Ascending aorta (tissue), 2 donors: ENCODE data around the gene TSPAN10. TPM values are rescaled to one million over a fixed set of nuclear protein-coding genes. Genes with fewer than 3 reads are reported as not detected.

ENCODE experiments used
- DNase-seq, 2 donors: peaks; one replicate each; pipeline ENCODE4 v3.0.0-alpha.2; 2019; ENCODE audit warnings: low spot score in 2 of 2
- H3K27ac ChIP-seq, 2 donors: fragments of 200-600 bp; sonication (generic); one replicate each; pipeline ENCODE4 v1.5.1; 2016 to 2017; ENCODE audit warnings: mild to moderate bottlenecking in 1 of 2
- H3K27me3 ChIP-seq: fragments of 200-600 bp; sonication (generic); one replicate; pipeline ENCODE4 v1.5.1; 2017
- H3K36me3 ChIP-seq, 2 donors: fragments of 200-600 bp; sonication (generic); one replicate each; pipeline ENCODE4 v1.5.1; 2016
- H3K4me1 ChIP-seq, 2 donors: fragments of 200-600 bp; sonication (generic); one replicate each; pipeline ENCODE4 v1.5.1; 2016 to 2017; ENCODE audit warnings: mild to moderate bottlenecking in 1 of 2
- H3K4me3 ChIP-seq, 2 donors: fragments of 200-600 bp; sonication (generic); one replicate each; pipeline ENCODE4 v1.5.1; 2016 to 2017; ENCODE audit warnings: mild to moderate bottlenecking in 1 of 2
- H3K9me3 ChIP-seq, 2 donors: fragments of 200-600 bp; sonication (generic); one replicate each; pipeline ENCODE4 v1.5.1; 2016
- intact Hi-C: fragments of 100-400 bp; cut with DNase I; formaldehyde crosslinking; loops from one replicate; pipeline ENCODE4 v1.15.1; 2023
- total RNA-seq: library from RNA; depleted of rRNA; stranded (reverse); fragments of >200 nt; gene quantifications from one replicate; pipeline ENCODE4 v1.1.0, GENCODE V29; 2016
- TF ChIP-seq, protein P1 (sequence below), 3 experiments: fragments of 200-600 bp in 2 of 3; fragments of 450-650 bp in 1 of 3; sonication (generic) in 2 of 3; IDR thresholded peaks; one replicate each; pipeline ENCODE4 v1.5.1; 2016 to 2019; ENCODE audit warnings: antibody characterized with exemption in 3 of 3, mild to moderate bottlenecking in 1 of 3, moderate library complexity in 1 of 3

The TSPAN10 gene
- total RNA-seq, 1 donor from 2014 or later = not detected

DNA sequence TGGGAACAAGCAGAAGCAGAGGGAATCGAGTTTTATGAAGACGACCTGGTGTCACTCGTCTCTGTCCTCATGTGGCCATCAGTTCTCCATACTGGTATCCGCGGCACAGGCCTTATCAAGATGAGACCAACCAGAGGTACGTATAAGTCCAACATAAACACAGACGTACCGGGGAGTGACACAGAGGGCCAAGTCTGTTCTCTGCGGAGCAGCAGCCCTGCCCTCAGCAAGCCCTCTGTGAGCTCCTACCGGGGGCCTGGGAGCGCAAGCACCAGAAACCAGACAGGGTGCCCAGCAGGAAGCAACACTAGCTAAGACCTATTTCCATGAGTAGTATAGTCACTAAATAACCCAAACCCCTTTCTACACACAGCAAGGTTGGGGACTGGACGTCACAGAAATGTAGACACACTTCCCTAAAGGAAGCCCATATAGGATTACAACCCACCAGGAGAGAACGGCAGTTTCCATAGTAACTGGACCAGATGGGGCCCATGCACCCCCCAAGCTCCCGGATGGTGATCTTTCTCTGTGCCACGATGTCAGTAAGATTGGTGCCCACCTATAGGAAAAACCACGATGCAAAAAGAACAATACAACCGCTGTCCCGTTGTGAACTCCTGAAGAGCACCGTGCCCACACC lies 45.7 kb downstream of the TSPAN10 start:
- intact Hi-C loops = loop anchor here (1.0 kb wide), 2 partner anchors 16 to 21 kb away; partner anchors contain the start of genes CCDC137, MRPL12 and OXLD1
- TF ChIP-seq, protein P1, sequence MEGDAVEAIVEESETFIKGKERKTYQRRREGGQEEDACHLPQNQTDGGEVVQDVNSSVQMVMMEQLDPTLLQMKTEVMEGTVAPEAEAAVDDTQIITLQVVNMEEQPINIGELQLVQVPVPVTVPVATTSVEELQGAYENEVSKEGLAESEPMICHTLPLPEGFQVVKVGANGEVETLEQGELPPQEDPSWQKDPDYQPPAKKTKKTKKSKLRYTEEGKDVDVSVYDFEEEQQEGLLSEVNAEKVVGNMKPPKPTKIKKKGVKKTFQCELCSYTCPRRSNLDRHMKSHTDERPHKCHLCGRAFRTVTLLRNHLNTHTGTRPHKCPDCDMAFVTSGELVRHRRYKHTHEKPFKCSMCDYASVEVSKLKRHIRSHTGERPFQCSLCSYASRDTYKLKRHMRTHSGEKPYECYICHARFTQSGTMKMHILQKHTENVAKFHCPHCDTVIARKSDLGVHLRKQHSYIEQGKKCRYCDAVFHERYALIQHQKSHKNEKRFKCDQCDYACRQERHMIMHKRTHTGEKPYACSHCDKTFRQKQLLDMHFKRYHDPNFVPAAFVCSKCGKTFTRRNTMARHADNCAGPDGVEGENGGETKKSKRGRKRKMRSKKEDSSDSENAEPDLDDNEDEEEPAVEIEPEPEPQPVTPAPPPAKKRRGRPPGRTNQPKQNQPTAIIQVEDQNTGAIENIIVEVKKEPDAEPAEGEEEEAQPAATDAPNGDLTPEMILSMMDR (IDR thresholded peaks at IDR 0.05) = no peak

DNA sequence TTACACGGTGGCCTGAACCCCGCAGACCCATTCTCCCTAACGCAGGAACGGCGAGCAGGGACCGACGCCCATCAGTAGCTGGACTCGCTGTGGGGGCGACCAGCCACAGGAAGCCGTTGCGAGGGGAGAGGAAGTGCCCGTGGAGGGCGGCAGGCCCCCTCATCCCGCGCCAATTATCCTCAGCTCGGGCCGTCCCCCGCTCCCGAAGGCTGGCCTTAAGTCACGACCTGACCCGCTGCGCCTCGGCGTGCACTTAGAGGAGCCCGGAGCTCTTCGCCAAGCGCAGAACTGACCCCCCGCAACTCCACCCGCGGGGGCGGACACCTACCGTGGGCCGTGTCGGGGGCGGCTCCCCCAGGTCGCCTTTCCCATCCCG lies 46.2 kb downstream of the TSPAN10 start:
- intact Hi-C loops = loop anchor here (1.0 kb wide), 2 partner anchors 17 to 20 kb away; partner anchors contain the start of genes CCDC137, MRPL12 and OXLD1
- H3K27me3 ChIP-seq = no peaks in the 10 kb centered on the region
- no peaks in the 10 kb centered on the region for H3K9me3 ChIP-seq
- H3K4me3 ChIP-seq = peak overlapping the region; percentile 66 to 84
- peak overlapping the region; percentile 62 to 63 for H3K27ac ChIP-seq
- no peak for DNase-seq
- H3K4me1 ChIP-seq = peaks cover 14 to 20% of the 10 kb centered on the region in 2 donors
- H3K36me3 ChIP-seq = peaks cover 22 to 25% of the 10 kb centered on the region in 2 donors
- TF ChIP-seq, protein P1 (IDR thresholded peaks at IDR 0.05) = no peak

More for the DNA sequence above, 45.7 kb downstream of the TSPAN10 start:
- Histone ChIP-seq H3K27me3 (no peaks in the 10 kb centered on the region), H3K4me3 (peak overlapping the region; percentile 66 to 84), H3K27ac (peak overlapping the region in 1 of 2 donors; percentile 63), H3K36me3 (peaks cover 17 to 20% of the 10 kb centered on the region in 2 donors), H3K4me1 (peaks cover 14 to 20% of the 10 kb centered on the region in 2 donors), H3K9me3 (no peaks in the 10 kb centered on the region)
- DNase-seq = no peak

DNA sequence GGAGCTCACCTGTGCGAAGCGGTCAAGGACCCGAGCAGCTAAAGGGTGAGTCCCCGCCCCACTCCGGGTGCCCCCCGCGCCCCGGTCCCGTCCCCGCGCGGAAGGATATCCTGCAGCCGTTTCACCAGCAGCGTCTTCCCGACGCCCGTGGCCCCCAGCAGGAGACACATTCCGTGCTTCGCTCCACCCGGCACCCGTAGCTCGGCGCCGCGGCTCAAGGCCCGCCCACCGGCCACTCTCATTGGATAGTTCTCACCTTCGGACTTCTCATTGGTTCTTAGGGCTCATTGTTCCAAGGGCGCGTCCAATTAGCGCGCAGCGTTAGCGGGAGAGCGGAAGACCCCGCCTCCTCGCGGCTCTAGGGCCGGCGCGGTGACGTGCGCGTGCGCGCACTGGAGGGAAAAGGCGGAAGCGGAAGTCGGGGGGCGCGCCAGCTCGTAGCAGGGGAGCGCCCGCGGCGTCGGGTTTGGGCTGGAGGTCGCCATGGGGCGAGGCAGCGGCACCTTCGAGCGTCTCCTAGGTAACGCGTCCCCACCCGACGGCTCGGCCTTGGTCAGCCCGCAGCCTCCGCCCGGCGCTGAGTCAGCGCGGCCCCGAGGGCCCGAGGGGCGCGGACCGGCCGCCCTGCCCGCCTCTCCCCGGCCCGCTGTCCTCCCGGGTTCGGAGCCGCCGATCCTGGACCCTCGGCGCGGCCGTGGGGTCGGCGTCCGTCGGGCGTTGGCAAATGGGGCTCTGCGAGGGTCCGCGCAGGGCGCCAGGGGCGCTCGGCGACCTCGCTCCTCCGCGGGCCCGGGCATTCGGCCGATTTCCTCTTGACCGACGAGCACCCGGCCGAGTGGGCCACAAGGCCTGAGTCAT lies 46.8 kb downstream of the TSPAN10 start, which contains the start of the genes ARL16 and HGS:
Gene ARL16, minus strand, starts transcription at position 214 of the 858 bp plus-strand sequence. Its CDS starts 44 bp downstream, at position 170.
Gene HGS, plus strand, starts transcription at position 428 of the 858 bp plus-strand sequence. Its CDS starts 56 bp downstream, at position 484.
- TF ChIP-seq, protein P1 (IDR thresholded peaks at IDR 0.05) = no peak
- intact Hi-C loops = loop anchor here (1.0 kb wide), 2 partner anchors 18 to 19 kb away; partner anchors contain the start of genes CCDC137, MRPL12 and OXLD1
- H3K4me3 ChIP-seq = peak within 1 kb of the TSS; percentile 66 to 84
- H3K27ac ChIP-seq = peak within 1 kb of the TSS; percentile 82 to 89
- no peaks in the 10 kb centered on the region for H3K27me3 ChIP-seq
- peak; percentile 95 to 99 for DNase-seq
- H3K9me3 ChIP-seq = no peaks in the 10 kb centered on the region
- H3K36me3 ChIP-seq = peaks cover 28 to 31% of the 10 kb centered on the region in 2 donors
- H3K4me1 ChIP-seq = peaks cover 14 to 20% of the 10 kb centered on the region in 2 donors

DNA sequence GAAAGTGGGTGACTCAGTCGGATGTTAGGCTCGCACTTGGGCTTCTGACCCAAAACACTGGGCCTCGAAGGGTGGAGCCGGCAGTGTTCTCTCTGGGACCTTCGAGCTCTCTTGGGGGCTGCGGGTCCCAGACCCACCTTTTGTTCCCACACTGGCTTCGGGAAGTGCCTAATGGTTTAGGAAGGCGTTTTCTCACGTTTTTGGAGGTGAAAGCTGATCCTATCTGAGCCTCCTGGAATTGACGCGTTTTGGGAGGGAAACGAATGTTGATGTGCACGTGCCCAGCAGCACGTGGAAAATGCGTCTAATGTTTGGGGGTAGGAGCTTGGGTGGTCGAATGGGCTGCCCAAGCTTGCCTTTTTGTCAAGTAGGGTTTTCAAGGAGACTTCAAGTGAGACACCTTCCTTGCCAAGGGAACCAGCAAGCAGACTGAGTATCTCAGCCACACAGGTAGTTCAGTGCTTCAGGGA lies 47.5 kb downstream of the TSPAN10 start:
- TF ChIP-seq, protein P1 (IDR thresholded peaks at IDR 0.05) = no peak
- H3K4me1 ChIP-seq = peaks cover 14 to 20% of the 10 kb centered on the region in 2 donors
- peaks cover 35 to 38% of the 10 kb centered on the region in 2 donors for H3K36me3 ChIP-seq
- no peak for DNase-seq
- H3K27ac ChIP-seq = peak overlapping the region; percentile 82 to 89
- no peaks in the 10 kb centered on the region for H3K9me3 ChIP-seq
- H3K27me3 ChIP-seq = no peaks in the 10 kb centered on the region
- H3K4me3 ChIP-seq = peak overlapping the region; percentile 66 to 84
- intact Hi-C loops = no loop called here

DNA sequence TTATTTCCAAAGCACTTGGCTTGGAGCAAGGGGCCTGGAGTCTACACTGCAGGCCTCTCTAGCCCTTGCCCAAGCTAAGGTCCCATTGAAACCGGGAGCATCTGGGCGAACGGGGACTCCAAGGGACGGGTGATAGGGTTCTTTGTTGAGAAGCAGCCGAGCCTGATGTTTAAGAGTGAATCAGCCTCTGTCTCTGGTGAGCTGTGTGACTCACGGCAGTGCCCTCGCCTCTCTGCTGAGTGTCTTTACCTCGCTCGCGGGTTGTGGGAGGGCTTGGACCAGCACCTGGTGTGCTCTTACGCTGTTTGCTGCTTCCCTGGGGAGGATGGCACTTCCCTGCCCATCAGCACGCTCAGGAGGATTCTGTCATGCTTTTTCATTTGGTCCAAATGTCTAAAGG lies 48.1 kb downstream of the TSPAN10 start:
- intact Hi-C loops = no loop called here
- H3K27me3 ChIP-seq = no peaks in the 10 kb centered on the region
- no peak for DNase-seq
- peak overlapping the region; percentile 82 to 89 for H3K27ac ChIP-seq
- H3K36me3 ChIP-seq = peaks cover 41 to 44% of the 10 kb centered on the region in 2 donors
- peak overlapping the region; percentile 66 to 84 for H3K4me3 ChIP-seq
- peaks cover 14 to 20% of the 10 kb centered on the region in 2 donors for H3K4me1 ChIP-seq
- H3K9me3 ChIP-seq = no peaks in the 10 kb centered on the region
- TF ChIP-seq, protein P1 (IDR thresholded peaks at IDR 0.05) = no peak
